Tibial nerve (tissue), 4 donors: ENCODE data around the gene ADAMTS2.
"Not testable (repeated sequence)": the region's sequence is repeated elsewhere in the genome, so short reads cannot be mapped to it uniquely, and the experiment has no call there.

ENCODE experiments used
- EP300 ChIP-seq, 2 donors: sonication (generic); formaldehyde crosslinking; IDR thresholded peaks; one replicate each; pipeline ENCODE4 v1.6.1; 2017; ENCODE audit warnings: antibody characterized with exemption in 2 of 2, mild to moderate bottlenecking in 1 of 2
- POLR2A ChIP-seq, 2 donors: fragments of 450-650 bp; IDR thresholded peaks; one replicate each; pipeline ENCODE4 v1.6.1; 2017; ENCODE audit warnings: antibody characterized with exemption in 2 of 2, mild to moderate bottlenecking in 2 of 2, moderate library complexity in 2 of 2
- TF ChIP-seq, protein P1 (sequence below), 5 experiments: fragments of 200-600 bp in 3 of 5; fragments of 450-650 bp in 2 of 5; sonication (generic) in 3 of 5; IDR thresholded peaks; one replicate each; pipeline ENCODE4 v1.5.1; 2016 to 2019; ENCODE audit warnings: antibody characterized with exemption in 5 of 5, mild to moderate bottlenecking in 3 of 5, moderate library complexity in 2 of 5

DNA sequence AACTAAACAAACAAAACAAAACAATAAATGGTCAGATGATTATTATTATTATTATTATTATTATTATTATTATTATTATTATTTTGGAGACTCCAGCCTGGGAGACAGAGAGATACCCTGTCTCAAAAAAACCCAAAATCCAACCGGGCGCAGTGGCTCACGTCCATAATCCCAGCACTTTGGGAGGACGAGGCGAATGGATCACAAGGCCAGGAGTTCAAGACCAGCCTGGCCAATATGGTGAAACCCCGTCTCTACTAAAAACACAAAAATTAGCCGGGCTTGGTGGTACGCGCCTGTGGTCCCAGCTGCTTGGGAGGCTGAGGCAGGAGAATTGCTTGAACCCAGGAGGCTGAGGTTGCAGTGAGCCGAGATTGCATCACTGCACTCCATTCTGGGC, 61.4 kb downstream of the ADAMTS2 start:
- TF ChIP-seq, protein P1, sequence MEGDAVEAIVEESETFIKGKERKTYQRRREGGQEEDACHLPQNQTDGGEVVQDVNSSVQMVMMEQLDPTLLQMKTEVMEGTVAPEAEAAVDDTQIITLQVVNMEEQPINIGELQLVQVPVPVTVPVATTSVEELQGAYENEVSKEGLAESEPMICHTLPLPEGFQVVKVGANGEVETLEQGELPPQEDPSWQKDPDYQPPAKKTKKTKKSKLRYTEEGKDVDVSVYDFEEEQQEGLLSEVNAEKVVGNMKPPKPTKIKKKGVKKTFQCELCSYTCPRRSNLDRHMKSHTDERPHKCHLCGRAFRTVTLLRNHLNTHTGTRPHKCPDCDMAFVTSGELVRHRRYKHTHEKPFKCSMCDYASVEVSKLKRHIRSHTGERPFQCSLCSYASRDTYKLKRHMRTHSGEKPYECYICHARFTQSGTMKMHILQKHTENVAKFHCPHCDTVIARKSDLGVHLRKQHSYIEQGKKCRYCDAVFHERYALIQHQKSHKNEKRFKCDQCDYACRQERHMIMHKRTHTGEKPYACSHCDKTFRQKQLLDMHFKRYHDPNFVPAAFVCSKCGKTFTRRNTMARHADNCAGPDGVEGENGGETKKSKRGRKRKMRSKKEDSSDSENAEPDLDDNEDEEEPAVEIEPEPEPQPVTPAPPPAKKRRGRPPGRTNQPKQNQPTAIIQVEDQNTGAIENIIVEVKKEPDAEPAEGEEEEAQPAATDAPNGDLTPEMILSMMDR (IDR thresholded peaks at IDR 0.05): not testable (repeated sequence)
- TF ChIP-seq EP300, POLR2A (IDR thresholded peaks at IDR 0.05): not testable (repeated sequence)
